Measurements from ENCODE around the gene OLFM3.

OLFM3 gene

DNA sequence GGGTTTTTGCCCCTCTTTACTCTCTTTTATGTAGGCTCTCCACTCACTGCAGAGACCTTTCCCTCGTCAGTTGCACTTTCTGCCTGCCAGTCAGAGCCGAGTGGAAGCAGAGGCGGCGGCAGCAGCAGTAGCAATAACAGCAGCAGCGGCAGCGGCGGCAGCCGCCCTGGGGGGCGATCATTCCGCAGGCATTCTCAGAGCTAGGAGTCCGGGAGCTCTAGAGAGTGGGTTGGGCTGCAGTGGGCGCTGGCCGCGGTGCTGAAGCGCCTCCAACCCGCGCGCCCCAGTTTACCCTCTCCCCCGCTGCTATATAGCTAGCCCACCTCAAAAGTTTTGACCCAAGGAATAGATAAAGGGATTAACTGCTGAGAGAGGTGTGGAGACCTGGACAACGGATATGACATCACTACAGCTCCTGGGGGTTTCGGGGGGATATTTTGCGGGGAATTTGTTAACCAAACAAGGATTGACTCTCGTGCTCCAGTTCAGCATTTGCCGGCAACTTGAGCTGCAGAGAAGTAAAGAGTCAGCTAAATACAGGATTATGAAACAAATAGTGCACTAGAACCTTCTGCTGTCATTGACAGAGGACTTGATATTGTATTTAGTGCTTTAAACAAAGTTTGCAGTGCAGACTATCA is at the start of gene OLFM3:
Gene OLFM3 (minus strand): TSS at position 102 of the 641 bp plus-strand sequence.
- no peaks in the 10 kb centered on the region for H3K27me3 ChIP-seq (ENCODE audit: control insufficient read depth, insufficient read depth, low read length)
- no peak within 1 kb of the TSS for H3K4me3 ChIP-seq (ENCODE audit: low read length)
- no peak within 1 kb of the TSS for H3K9ac ChIP-seq (ENCODE audit: low read length)
- H3K36me3 ChIP-seq (ENCODE audit: control insufficient read depth, insufficient read depth, low read length), result no peaks in the 10 kb centered on the region
- no peaks in the 10 kb centered on the region for H3K4me1 ChIP-seq (ENCODE audit: control insufficient read depth, insufficient read depth, low read length)
- no peak within 1 kb of the TSS for H3K27ac ChIP-seq (ENCODE audit: low read depth, low read length)

DNA sequence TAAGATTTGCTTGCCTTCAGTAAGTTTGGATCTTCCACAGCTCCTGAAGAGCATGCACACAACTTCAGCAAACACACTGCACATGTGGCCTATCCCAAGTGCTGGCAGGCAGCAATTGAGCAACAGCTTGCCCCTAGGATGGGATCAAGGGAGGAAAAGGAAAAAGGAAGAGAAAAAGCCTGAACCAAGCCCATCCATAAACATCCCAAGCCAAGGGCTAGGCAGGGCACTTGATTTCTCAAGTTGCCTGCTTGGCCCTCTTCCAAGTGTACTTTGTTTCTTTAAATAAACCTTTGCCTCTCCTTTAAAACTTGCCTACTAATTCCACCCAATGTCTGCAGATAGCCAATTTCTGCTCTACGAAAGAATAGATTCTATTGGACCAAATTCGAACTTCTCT is 49.0 kb upstream of the OLFM3 start:
- Histone ChIP-seq H3K4me3 (ENCODE audit: low read length) (no peak overlapping the region), H3K27ac (ENCODE audit: low read depth, low read length) (no peak overlapping the region)

GRCh38 chr1:102032534-102032933 is 35.8 kb upstream of the OLFM3 start:
- H3K4me3 ChIP-seq (ENCODE audit: low read length), result no peak overlapping the region
- no peaks in the 10 kb centered on the region for H3K4me1 ChIP-seq (ENCODE audit: control insufficient read depth, insufficient read depth, low read length)
- H3K9ac ChIP-seq (ENCODE audit: low read length), result no peak overlapping the region
- H3K36me3 ChIP-seq (ENCODE audit: control insufficient read depth, insufficient read depth, low read length), result no peaks in the 10 kb centered on the region
- no peaks in the 10 kb centered on the region for H3K27me3 ChIP-seq (ENCODE audit: control insufficient read depth, insufficient read depth, low read length)
- H3K27ac ChIP-seq (ENCODE audit: low read depth, low read length), result no peak overlapping the region

More for the DNA sequence above, 49.0 kb upstream of the OLFM3 start:
- no peaks in the 10 kb centered on the region for H3K36me3 ChIP-seq (ENCODE audit: control insufficient read depth, insufficient read depth, low read length)
- no peak overlapping the region for H3K9ac ChIP-seq (ENCODE audit: low read length)
- H3K27me3 ChIP-seq (ENCODE audit: control insufficient read depth, insufficient read depth, low read length), result no peaks in the 10 kb centered on the region
- H3K4me1 ChIP-seq (ENCODE audit: control insufficient read depth, insufficient read depth, low read length), result no peaks in the 10 kb centered on the region

DNA sequence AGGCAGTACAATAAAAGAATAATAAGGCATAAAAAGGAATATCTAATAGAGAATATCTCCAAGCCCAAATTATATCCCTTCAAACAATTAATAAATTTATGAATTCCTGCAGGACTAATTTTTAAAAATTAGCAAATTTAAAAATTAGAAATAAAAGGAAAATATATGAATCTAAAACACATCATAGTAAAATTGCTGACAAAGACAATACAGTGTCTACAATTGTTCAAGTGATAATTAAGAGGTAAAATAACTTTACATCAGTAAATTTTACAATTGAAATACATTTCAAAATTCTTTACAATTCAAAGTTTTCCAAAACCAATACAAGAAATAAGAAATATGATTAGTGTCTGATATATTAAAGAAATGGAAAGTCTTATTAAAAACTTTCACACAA is 22.8 kb upstream of the OLFM3 start:
- no peak overlapping the region for H3K4me3 ChIP-seq (ENCODE audit: low read length)
- no peaks in the 10 kb centered on the region for H3K27me3 ChIP-seq (ENCODE audit: control insufficient read depth, insufficient read depth, low read length)
- no peak overlapping the region for H3K9ac ChIP-seq (ENCODE audit: low read length)
- H3K36me3 ChIP-seq (ENCODE audit: control insufficient read depth, insufficient read depth, low read length), result no peaks in the 10 kb centered on the region
- H3K4me1 ChIP-seq (ENCODE audit: control insufficient read depth, insufficient read depth, low read length), result no peaks in the 10 kb centered on the region
- no peak overlapping the region for H3K27ac ChIP-seq (ENCODE audit: low read depth, low read length)

DNA sequence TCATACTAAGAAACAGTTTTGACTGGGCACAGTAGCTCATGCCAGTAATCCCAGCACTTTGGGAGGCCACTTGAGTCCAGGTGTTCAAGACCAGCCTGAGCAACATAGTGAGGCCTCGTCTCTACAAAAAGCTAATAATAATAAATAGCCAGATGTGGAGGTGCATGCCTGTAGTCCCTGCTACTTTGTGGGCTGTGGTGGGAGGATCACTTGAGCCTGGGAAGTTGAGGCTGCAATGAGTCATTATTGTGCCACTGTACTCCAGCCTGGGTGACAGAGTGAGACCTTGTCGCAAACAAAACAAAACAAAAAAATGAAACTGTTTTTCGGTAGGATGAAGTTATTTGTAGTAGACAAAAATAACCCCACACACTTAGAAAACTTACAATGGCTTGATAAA is 19.0 kb upstream of the OLFM3 start:
- no peaks in the 10 kb centered on the region for H3K27me3 ChIP-seq (ENCODE audit: control insufficient read depth, insufficient read depth, low read length)
- no peak overlapping the region for H3K27ac ChIP-seq (ENCODE audit: low read depth, low read length)
- no peaks in the 10 kb centered on the region for H3K4me1 ChIP-seq (ENCODE audit: control insufficient read depth, insufficient read depth, low read length)
- H3K4me3 ChIP-seq (ENCODE audit: low read length), result no peak overlapping the region
- no peaks in the 10 kb centered on the region for H3K36me3 ChIP-seq (ENCODE audit: control insufficient read depth, insufficient read depth, low read length)
- no peak overlapping the region for H3K9ac ChIP-seq (ENCODE audit: low read length)

DNA sequence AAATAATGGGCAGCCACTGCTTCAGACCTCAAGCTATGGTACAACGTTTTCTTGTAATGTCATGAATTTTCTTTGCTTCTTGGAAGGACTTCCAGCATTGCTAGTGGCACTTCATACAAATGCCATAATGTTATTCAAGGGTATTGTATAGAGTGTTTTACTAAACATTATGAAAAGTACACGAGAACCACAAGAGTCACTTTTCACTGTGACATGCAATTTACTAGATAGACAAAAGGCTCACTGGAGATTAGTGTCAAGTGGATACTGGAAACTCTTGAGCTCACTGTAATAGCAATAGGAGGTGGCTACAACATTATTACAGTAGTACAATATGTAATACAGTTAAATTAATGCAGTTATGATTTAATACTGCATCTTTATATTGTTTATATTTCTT is 5.3 kb upstream of the OLFM3 start:
- no peaks in the 10 kb centered on the region for H3K4me1 ChIP-seq (ENCODE audit: control insufficient read depth, insufficient read depth, low read length)
- H3K27me3 ChIP-seq (ENCODE audit: control insufficient read depth, insufficient read depth, low read length), result no peaks in the 10 kb centered on the region
- H3K27ac ChIP-seq (ENCODE audit: low read depth, low read length), result no peak overlapping the region
- H3K36me3 ChIP-seq (ENCODE audit: control insufficient read depth, insufficient read depth, low read length), result no peaks in the 10 kb centered on the region
- H3K9ac ChIP-seq (ENCODE audit: low read length), result no peak overlapping the region
- no peak overlapping the region for H3K4me3 ChIP-seq (ENCODE audit: low read length)

DNA sequence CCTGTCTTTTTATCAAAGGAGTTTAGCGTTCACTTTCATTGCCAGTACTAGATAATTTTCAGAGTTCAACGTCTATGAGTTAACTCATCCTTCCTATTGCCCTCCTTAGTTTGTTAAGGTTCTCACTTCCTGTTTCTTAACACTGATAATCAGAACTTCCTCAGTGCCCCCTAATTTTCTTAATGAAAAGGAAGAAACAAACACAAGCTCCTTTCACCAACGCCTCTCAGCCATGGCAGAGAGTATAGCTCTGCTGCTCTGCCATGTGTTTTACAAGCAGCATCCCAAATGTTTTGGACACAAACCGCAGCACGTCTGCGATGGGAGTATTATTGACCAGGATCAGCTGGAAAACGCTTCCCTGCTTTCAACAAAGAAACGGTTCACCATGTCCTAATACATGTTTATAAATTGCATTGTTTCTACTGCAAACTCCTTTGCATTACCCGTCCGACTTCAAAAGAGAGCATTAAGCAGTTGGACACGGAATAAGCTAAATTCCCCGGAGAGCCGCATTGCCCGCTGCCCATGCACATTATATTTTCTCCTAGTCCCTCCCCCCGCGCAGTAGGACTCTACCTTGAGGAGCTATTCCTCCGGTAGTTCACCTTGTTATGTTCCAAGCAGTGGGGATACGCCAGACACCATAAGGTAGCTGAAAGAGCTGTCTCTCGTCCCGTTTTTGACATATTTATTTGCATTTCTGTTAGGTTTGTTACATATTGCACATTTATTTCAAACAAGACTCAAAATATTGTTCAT is 561 bp downstream of the OLFM3 start:
- H3K4me3 ChIP-seq (ENCODE audit: low read length), result no peak overlapping the region
- H3K4me1 ChIP-seq (ENCODE audit: control insufficient read depth, insufficient read depth, low read length), result no peaks in the 10 kb centered on the region
- H3K27ac ChIP-seq (ENCODE audit: low read depth, low read length), result no peak overlapping the region
- no peaks in the 10 kb centered on the region for H3K27me3 ChIP-seq (ENCODE audit: control insufficient read depth, insufficient read depth, low read length)
- no peak overlapping the region for H3K9ac ChIP-seq (ENCODE audit: low read length)
- H3K36me3 ChIP-seq (ENCODE audit: control insufficient read depth, insufficient read depth, low read length), result no peaks in the 10 kb centered on the region

GRCh38 chr1:101993710-101994109 is 3.0 kb downstream of the OLFM3 start:
- H3K9ac ChIP-seq (ENCODE audit: low read length), result no peak overlapping the region
- no peaks in the 10 kb centered on the region for H3K36me3 ChIP-seq (ENCODE audit: control insufficient read depth, insufficient read depth, low read length)
- H3K27ac ChIP-seq (ENCODE audit: low read depth, low read length), result no peak overlapping the region
- H3K4me1 ChIP-seq (ENCODE audit: control insufficient read depth, insufficient read depth, low read length), result no peaks in the 10 kb centered on the region
- H3K4me3 ChIP-seq (ENCODE audit: low read length), result no peak overlapping the region
- no peaks in the 10 kb centered on the region for H3K27me3 ChIP-seq (ENCODE audit: control insufficient read depth, insufficient read depth, low read length)

- H3K36me3 ChIP-seq (ENCODE audit: control insufficient read depth, insufficient read depth, low read length), result no peaks in the 10 kb centered on the region
- H3K9ac ChIP-seq (ENCODE audit: low read length), result no peak overlapping the region
- H3K4me3 ChIP-seq (ENCODE audit: low read length), result no peak overlapping the region
- H3K27me3 ChIP-seq (ENCODE audit: control insufficient read depth, insufficient read depth, low read length), result no peaks in the 10 kb centered on the region
- no peaks in the 10 kb centered on the region for H3K4me1 ChIP-seq (ENCODE audit: control insufficient read depth, insufficient read depth, low read length)
- H3K27ac ChIP-seq (ENCODE audit: low read depth, low read length), result no peak overlapping the region
Observed at GRCh38 chr1:101992821-101993575, 3.7 kb downstream of the OLFM3 start.

GRCh38 chr1:101980974-101981373 is 15.8 kb downstream of the OLFM3 start:
- Histone ChIP-seq H3K4me3 (ENCODE audit: low read length) (no peak overlapping the region), H3K9ac (ENCODE audit: low read length) (no peak overlapping the region), H3K27me3 (ENCODE audit: control insufficient read depth, insufficient read depth, low read length) (no peaks in the 10 kb centered on the region), H3K27ac (ENCODE audit: low read depth, low read length) (no peak overlapping the region), H3K4me1 (ENCODE audit: control insufficient read depth, insufficient read depth, low read length) (no peaks in the 10 kb centered on the region), H3K36me3 (ENCODE audit: control insufficient read depth, insufficient read depth, low read length) (no peaks in the 10 kb centered on the region)

- Histone ChIP-seq H3K4me1 (ENCODE audit: control insufficient read depth, insufficient read depth, low read length) (no peaks in the 10 kb centered on the region), H3K36me3 (ENCODE audit: control insufficient read depth, insufficient read depth, low read length) (no peaks in the 10 kb centered on the region), H3K4me3 (ENCODE audit: low read length) (no peak overlapping the region), H3K9ac (ENCODE audit: low read length) (no peak overlapping the region), H3K27ac (ENCODE audit: low read depth, low read length) (no peak overlapping the region), H3K27me3 (ENCODE audit: control insufficient read depth, insufficient read depth, low read length) (no peaks in the 10 kb centered on the region)
Observed at GRCh38 chr1:101977266-101977665, 19.5 kb downstream of the OLFM3 start.

DNA sequence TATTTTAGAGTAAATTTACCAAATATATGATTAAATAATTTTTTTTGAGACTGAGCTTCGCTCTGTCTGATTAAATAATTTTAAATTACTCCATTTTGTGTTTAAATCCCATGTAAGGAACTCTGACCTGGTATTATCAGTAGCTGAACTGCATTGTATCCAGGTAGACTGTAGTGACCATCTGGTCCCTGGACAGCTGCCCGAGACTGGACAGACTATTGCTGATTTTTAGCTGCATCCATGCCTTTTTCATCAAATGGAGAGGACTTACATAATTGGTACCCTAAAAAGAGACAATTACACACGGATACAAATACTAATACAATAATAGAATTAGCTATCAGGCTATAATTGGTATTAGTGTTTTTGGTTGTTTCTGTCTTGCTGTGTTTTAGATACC is 20.6 kb downstream of the OLFM3 start:
- Histone ChIP-seq H3K27me3 (ENCODE audit: control insufficient read depth, insufficient read depth, low read length) (no peaks in the 10 kb centered on the region), H3K36me3 (ENCODE audit: control insufficient read depth, insufficient read depth, low read length) (no peaks in the 10 kb centered on the region), H3K9ac (ENCODE audit: low read length) (no peak overlapping the region), H3K4me3 (ENCODE audit: low read length) (no peak overlapping the region), H3K27ac (ENCODE audit: low read depth, low read length) (no peak overlapping the region), H3K4me1 (ENCODE audit: control insufficient read depth, insufficient read depth, low read length) (no peaks in the 10 kb centered on the region)
